ENCODE measurements around the gene NDUFB1. TPM values are rescaled to one million over a fixed set of nuclear protein-coding genes. Genes with fewer than 3 reads are reported as not detected.

NDUFB1 gene
- total RNA-seq, 1 donor from 2014 or later: 88.2 TPM

GRCh38 chr14:92108345-92109254, 12.9 kb downstream of the NDUFB1 start:
- POLR2A ChIA-PET: interaction anchor here (0.6 to 5.0 kb wide), 3 partner anchors 13 to 560 kb away, joined by 3 to 141 read pairs (median 3); partner anchors contain the start of genes CPSF2 and NDUFB1
- no peak for TF ChIP-seq CTCF (IDR thresholded peaks at IDR 0.05)
- peak overlapping the region; percentile 21 for H3K4me3 Mint-ChIP-seq
- peak overlapping the region; percentile 66 for H3K27ac Mint-ChIP-seq
- intact Hi-C loops (cut with micrococcal nuclease): loop anchor here (5.0 to 10.0 kb wide), 2 partner anchors 596 to 1076 kb away; partner anchors contain the start of genes LYSET, MOAP1 and PPP4R3A
- peaks cover 6% of the 10 kb centered on the region for H3K36me3 Mint-ChIP-seq (ENCODE audit: low read depth)
- no peak for ATAC-seq (ENCODE audit: low read depth)
- no peaks in the 10 kb centered on the region for H3K9me3 Mint-ChIP-seq
- H3K27me3 Mint-ChIP-seq: no peaks in the 10 kb centered on the region
- DNase-seq: peak; percentile 18
- CTCF ChIA-PET: interaction anchor here (3.3 kb wide), 1 partner anchor 9 kb away, joined by 28 read pairs; no protein-coding TSS in a partner anchor
- H3K4me1 Mint-ChIP-seq: peaks cover 35% of the 10 kb centered on the region

GRCh38 chr14:92106143-92106926, 15.2 kb downstream of the NDUFB1 start, which contains the start of gene ATXN3:
ATXN3 (minus strand) TSS chr14:92106582; CDS start chr14:92106552, 30 bp downstream.
- Mint-ChIP-seq H3K27ac (peak within 1 kb of the TSS; percentile 92), H3K27me3 (no peaks in the 10 kb centered on the region), H3K4me3 (peak within 1 kb of the TSS; percentile 100), H3K9me3 (no peaks in the 10 kb centered on the region), H3K4me1 (peaks cover 46% of the 10 kb centered on the region), H3K36me3 (ENCODE audit: low read depth) (peaks cover 6% of the 10 kb centered on the region)
- ChIA-PET POLR2A (interaction anchor here (0.5 to 5.0 kb wide), 12 partner anchors 16 to 1709 kb away, joined by 3 to 141 read pairs (median 4); partner anchors contain the start of genes CPSF2, LGMN, NDUFB1 and TRIP11), CTCF (interaction anchor here (0.6 to 3.3 kb wide), 11 partner anchors 12 to 580 kb away, joined by 3 to 28 read pairs (median 5); partner anchors contain the start of genes CPSF2, NDUFB1 and TRIP11)
- peak; percentile 81 for DNase-seq
- intact Hi-C loops (cut with micrococcal nuclease): loop anchor here (1.0 to 10.0 kb wide), 7 partner anchors 15 to 1078 kb away; partner anchors contain the start of genes CPSF2, GOLGA5, LYSET and MOAP1
- TF ChIP-seq CTCF (IDR thresholded peaks at IDR 0.05): no peak
- peak; percentile 91 for ATAC-seq (ENCODE audit: low read depth)

DNA sequence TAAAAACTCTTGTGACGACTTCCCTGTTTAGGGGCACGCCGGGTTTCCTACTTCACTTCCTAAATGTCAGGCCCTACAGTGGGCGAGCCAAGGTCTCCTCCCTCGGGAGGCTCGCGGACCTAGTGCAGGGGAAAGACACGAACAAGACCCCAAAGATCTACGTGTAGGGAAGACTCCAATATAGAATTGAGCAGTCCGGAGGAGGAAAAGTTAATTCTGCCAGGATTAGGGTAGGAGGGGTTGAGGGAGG, 15.7 kb downstream of the NDUFB1 start:
- H3K4me1 Mint-ChIP-seq: peaks cover 46% of the 10 kb centered on the region
- ATAC-seq (ENCODE audit: low read depth) (peak; percentile 3), DNase-seq (no peak)
- intact Hi-C loops (cut with micrococcal nuclease): loop anchor here (1.0 to 10.0 kb wide), 7 partner anchors 15 to 1079 kb away; partner anchors contain the start of genes CPSF2, GOLGA5, LYSET and MOAP1
- H3K27ac Mint-ChIP-seq: peak overlapping the region; percentile 92
- no peak for TF ChIP-seq CTCF (IDR thresholded peaks at IDR 0.05)
- H3K36me3 Mint-ChIP-seq (ENCODE audit: low read depth): peaks cover 6% of the 10 kb centered on the region
- peak overlapping the region; percentile 100 for H3K4me3 Mint-ChIP-seq
- no peaks in the 10 kb centered on the region for H3K27me3 Mint-ChIP-seq
- no peaks in the 10 kb centered on the region for H3K9me3 Mint-ChIP-seq
- ChIA-PET CTCF (interaction anchor here (0.8 to 3.3 kb wide), 6 partner anchors 12 to 580 kb away, joined by 3 to 28 read pairs (median 7); partner anchors contain the start of genes CPSF2 and NDUFB1), POLR2A (interaction anchor here (0.5 to 5.0 kb wide), 10 partner anchors 16 to 1708 kb away, joined by 3 to 141 read pairs (median 5); partner anchors contain the start of genes CPSF2, LGMN, NDUFB1 and TRIP11)

- POLR2A ChIA-PET: interaction anchor here (0.6 to 5.0 kb wide), 8 partner anchors 17 to 1708 kb away, joined by 3 to 141 read pairs (median 6); partner anchors contain the start of genes CPSF2, LGMN, NDUFB1 and TRIP11
- CTCF ChIA-PET: interaction anchor here (1.3 to 3.3 kb wide), 4 partner anchors 13 to 581 kb away, joined by 4 to 28 read pairs (median 7); no protein-coding TSS in a partner anchor
- no peak for DNase-seq
- Mint-ChIP-seq H3K4me1 (peaks cover 50% of the 10 kb centered on the region), H3K27ac (peak overlapping the region; percentile 92), H3K27me3 (no peaks in the 10 kb centered on the region), H3K9me3 (no peaks in the 10 kb centered on the region), H3K4me3 (peak overlapping the region; percentile 100), H3K36me3 (ENCODE audit: low read depth) (peaks cover 6% of the 10 kb centered on the region)
- ATAC-seq (ENCODE audit: low read depth): no peak
- no peak for TF ChIP-seq CTCF (IDR thresholded peaks at IDR 0.05)
- intact Hi-C loops (cut with micrococcal nuclease): loop anchor here (5.0 to 10.0 kb wide), 2 partner anchors 593 to 1080 kb away; partner anchors contain the start of genes LYSET, MOAP1 and PPP4R3A
Measured at GRCh38 chr14:92105073-92105892, 16.2 kb downstream of the NDUFB1 start.

Measured in activated B cell treated with CpG ODN at 0.5 μM for 24 hours (primary cell).